Mesenchymal stem cell (in vitro differentiated cells and primary cell): ENCODE data around the gene CSRP1.
"Not testable (repeated sequence)": the region's sequence is repeated elsewhere in the genome, so short reads cannot be mapped to it uniquely, and the experiment has no call there.

Source experiments
- DNase-seq: peaks from one replicate; pipeline ENCODE4 v3.0.0-alpha.2; 2013
- H2AFZ ChIP-seq: one replicate; pipeline ENCODE4 v1.6.1; 2013; ENCODE audit warnings: low read depth, mild to moderate bottlenecking, control low read depth, inconsistent platforms, low read length, moderate library complexity
- H2AK5ac ChIP-seq: 2 replicates; pipeline ENCODE4 v1.6.1; 2013; ENCODE audit warnings: low read length, moderate library complexity, mild to moderate bottlenecking, inconsistent platforms; ENCODE audit not compliant: severe bottlenecking
- H2BK120ac ChIP-seq: one replicate; pipeline ENCODE4 v1.6.1; 2013; ENCODE audit warnings: low read depth, mild to moderate bottlenecking, inconsistent platforms, low read length, moderate library complexity
- H2BK12ac ChIP-seq, 2 experiments: one replicate each; pipeline ENCODE4 v1.6.1; 2013; ENCODE audit warnings: inconsistent platforms in 2 of 2, low read length in 2 of 2, mild to moderate bottlenecking in 2 of 2, moderate library complexity in 2 of 2, control low read depth in 1 of 2
- H2BK15ac ChIP-seq: one replicate; pipeline ENCODE4 v1.6.1; 2013; ENCODE audit warnings: mild to moderate bottlenecking, low read depth, inconsistent platforms; ENCODE audit not compliant: poor library complexity, severe bottlenecking
- H2BK5ac ChIP-seq: 2 replicates; pipeline ENCODE4 v1.6.1; 2013; ENCODE audit warnings: low read depth, mild to moderate bottlenecking, low read length, control low read depth, inconsistent platforms; ENCODE audit not compliant: poor library complexity, severe bottlenecking
- H3K14ac ChIP-seq, 2 experiments: one replicate each; pipeline ENCODE4 v1.6.1; 2013; ENCODE audit warnings: inconsistent platforms in 2 of 2, low read length in 2 of 2, control low read depth in 1 of 2, mild to moderate bottlenecking in 1 of 2, moderate library complexity in 1 of 2
- H3K18ac ChIP-seq, 2 experiments: one replicate each; pipeline ENCODE4 v1.6.1; 2013; ENCODE audit warnings: inconsistent platforms in 2 of 2, low read length in 2 of 2, control low read depth in 1 of 2, low read depth in 1 of 2, mild to moderate bottlenecking in 1 of 2
- H3K23ac ChIP-seq, 2 experiments: one replicate each; pipeline ENCODE4 v1.6.1; 2013; ENCODE audit warnings: inconsistent platforms in 2 of 2, low read length in 2 of 2, mild to moderate bottlenecking in 2 of 2, moderate library complexity in 2 of 2, control low read depth in 1 of 2
- H3K27ac ChIP-seq: 2 replicates; pipeline ENCODE4 v1.5.1; 2013; ENCODE audit warnings: mild to moderate bottlenecking, moderate library complexity, low read length, control low read depth, inconsistent platforms; ENCODE audit not compliant: poor library complexity, severe bottlenecking
- H3K27me3 ChIP-seq, 2 experiments: 2 replicates each; pipeline versions ENCODE4 v1.6.1 to v1.7.0; 2013; ENCODE audit warnings: low read length in 2 of 2, mild to moderate bottlenecking in 2 of 2, moderate library complexity in 2 of 2, control low read depth in 1 of 2, inconsistent platforms in 1 of 2; ENCODE audit not compliant: control insufficient read depth in 1 of 2, insufficient read depth in 1 of 2
- H3K36me3 ChIP-seq, 2 experiments: 2 replicates each; pipeline versions ENCODE4 v1.6.1 to v1.7.0; 2013; ENCODE audit warnings: low read length in 2 of 2, control low read depth in 1 of 2, inconsistent platforms in 1 of 2, low read depth in 1 of 2, mild to moderate bottlenecking in 1 of 2; ENCODE audit not compliant: insufficient read depth in 2 of 2, control insufficient read depth in 1 of 2
- H3K4ac ChIP-seq, 2 experiments: one replicate each; pipeline ENCODE4 v1.6.1; 2013; ENCODE audit warnings: inconsistent platforms in 2 of 2, low read length in 2 of 2, mild to moderate bottlenecking in 2 of 2, moderate library complexity in 2 of 2, control low read depth in 1 of 2, low read depth in 1 of 2
- H3K4me1 ChIP-seq: 2 replicates; pipeline ENCODE4 v1.6.1; 2013; ENCODE audit warnings: low read depth, low read length, control low read depth; ENCODE audit not compliant: control insufficient read depth, insufficient read depth
- H3K4me2 ChIP-seq: 2 replicates; pipeline ENCODE4 v1.6.1; 2013; ENCODE audit warnings: low read length, mild to moderate bottlenecking, inconsistent platforms; ENCODE audit not compliant: poor library complexity, severe bottlenecking
- H3K4me3 ChIP-seq, 2 experiments: 2 replicates each; pipeline versions ENCODE4 v1.5.1 to v1.7.0; 2013; ENCODE audit warnings: low read length in 2 of 2, mild to moderate bottlenecking in 2 of 2, control low read depth in 1 of 2, low read depth in 1 of 2; ENCODE audit not compliant: insufficient read depth in 1 of 2
- H3K79me1 ChIP-seq: replicated peaks from 2 replicates; pipeline ENCODE4 v1.6.1; 2013; ENCODE audit warnings: mild to moderate bottlenecking, control low read depth, low read length, inconsistent platforms; ENCODE audit not compliant: poor library complexity, severe bottlenecking
- H3K9ac ChIP-seq: 2 replicates; pipeline ENCODE4 v1.7.0; 2013; ENCODE audit warnings: mild to moderate bottlenecking, low read length, moderate library complexity
- H3K9me3 ChIP-seq: 2 replicates; pipeline ENCODE4 v1.7.0; 2013; ENCODE audit warnings: mild to moderate bottlenecking, low read length; ENCODE audit not compliant: control insufficient read depth
- H4K8ac ChIP-seq: one replicate; pipeline ENCODE4 v1.6.1; 2013; ENCODE audit warnings: inconsistent platforms, mild to moderate bottlenecking, low read length, moderate library complexity
- H4K91ac ChIP-seq: one replicate; pipeline ENCODE4 v1.6.1; 2013; ENCODE audit warnings: mild to moderate bottlenecking, low read length, inconsistent platforms
- WGBS: methylation state at CpG from one replicate; pipeline ENCODE4 v1.1.7; 2013; ENCODE audit warnings: mixed read lengths; 5-methylcytosine and 5-hydroxymethylcytosine counted together

CSRP1 gene

GRCh38 chr1:201475915-201476669 is 30.8 kb downstream of the CSRP1 start:
- Histone ChIP-seq H3K14ac (no peak overlapping the region), H3K9me3 (no peaks in the 10 kb centered on the region), H2AK5ac (peak overlapping the region; percentile 70), H2BK12ac (no peak overlapping the region), H3K23ac (no peak overlapping the region), H4K91ac (no peak overlapping the region), H3K9ac (no peak overlapping the region), H3K36me3 (no peaks in the 10 kb centered on the region), H3K27me3 (no peaks in the 10 kb centered on the region), H2BK15ac (no peak overlapping the region), H2BK5ac (no peak overlapping the region), H3K4me1 (peaks cover 16% of the 10 kb centered on the region), H3K4me3 (no peak overlapping the region), H3K79me1 (no peaks in the 10 kb centered on the region), H3K4ac (no peak overlapping the region), H3K27ac (no peak overlapping the region), H3K4me2 (no peak overlapping the region), H4K8ac (no peak overlapping the region), H3K18ac (no peak overlapping the region), H2BK120ac (no peak overlapping the region), H2AFZ (no peak overlapping the region)
- DNase-seq = no peak
- WGBS = 78% methylated on average over 8 of the region's 8 CpGs

- Histone ChIP-seq H4K8ac (no peak overlapping the region), H3K14ac (no peak overlapping the region), H3K4me3 (no peak overlapping the region), H3K9ac (no peak overlapping the region), H4K91ac (no peak overlapping the region), H3K4me1 (peaks cover 10% of the 10 kb centered on the region), H2AFZ (no peak overlapping the region), H2BK120ac (no peak overlapping the region), H3K4ac (no peak overlapping the region), H3K27ac (no peak overlapping the region), H3K23ac (no peak overlapping the region), H3K4me2 (no peak overlapping the region), H2AK5ac (no peak overlapping the region), H2BK12ac (no peak overlapping the region), H2BK5ac (no peak overlapping the region), H2BK15ac (no peak overlapping the region), H3K18ac (no peak overlapping the region), H3K36me3 (no peaks in the 10 kb centered on the region), H3K27me3 (no peaks in the 10 kb centered on the region), H3K9me3 (no peaks in the 10 kb centered on the region), H3K79me1 (no peaks in the 10 kb centered on the region)
- WGBS = 78% methylated on average over 2 of the region's 2 CpGs
- DNase-seq = no peak
Observed at GRCh38 chr1:201475130-201475529, 31.8 kb downstream of the CSRP1 start.

DNA sequence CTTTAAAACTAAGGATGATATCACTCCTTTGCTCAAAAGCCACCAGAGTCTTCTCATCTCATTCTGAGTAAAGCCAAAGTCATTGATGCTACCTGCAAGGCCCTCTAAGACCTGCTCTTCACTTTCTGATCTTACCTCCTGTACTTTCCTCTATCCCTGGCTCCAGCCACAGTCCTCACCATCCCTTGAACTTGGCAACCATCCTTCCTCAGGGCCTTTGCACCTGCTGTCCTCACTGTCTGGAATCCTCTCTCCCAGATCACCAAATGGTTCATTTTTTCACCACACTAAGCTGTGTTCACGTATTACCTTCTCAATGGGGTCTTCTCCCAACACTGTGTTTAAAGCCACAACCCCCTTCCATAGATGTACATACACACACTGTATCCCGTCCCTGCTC is 33.6 kb downstream of the CSRP1 start:
- no peaks in the 10 kb centered on the region for H3K9me3 ChIP-seq
- no peaks in the 10 kb centered on the region for H3K36me3 ChIP-seq
- H3K4me1 ChIP-seq = peaks cover 16% of the 10 kb centered on the region
- H3K79me1 ChIP-seq = peaks cover 2% of the 10 kb centered on the region
- H2AFZ ChIP-seq = no peak overlapping the region
- no peaks in the 10 kb centered on the region for H3K27me3 ChIP-seq
- no peak overlapping the region for H3K9ac ChIP-seq
- H4K8ac ChIP-seq = no peak overlapping the region
- H2BK5ac ChIP-seq = no peak overlapping the region
- 90% methylated on average over 1 of the region's 2 CpGs for WGBS
- H2BK15ac ChIP-seq = no peak overlapping the region
- no peak overlapping the region for H3K27ac ChIP-seq
- H3K4me2 ChIP-seq = no peak overlapping the region
- H2AK5ac ChIP-seq = no peak overlapping the region
- H3K18ac ChIP-seq = no peak overlapping the region
- no peak overlapping the region for H3K4me3 ChIP-seq
- no peak overlapping the region for H2BK120ac ChIP-seq
- no peak overlapping the region for H3K14ac ChIP-seq
- H3K23ac ChIP-seq = no peak overlapping the region
- no peak overlapping the region for H4K91ac ChIP-seq
- DNase-seq = no peak
- H3K4ac ChIP-seq = no peak overlapping the region
- H2BK12ac ChIP-seq = no peak overlapping the region

DNA sequence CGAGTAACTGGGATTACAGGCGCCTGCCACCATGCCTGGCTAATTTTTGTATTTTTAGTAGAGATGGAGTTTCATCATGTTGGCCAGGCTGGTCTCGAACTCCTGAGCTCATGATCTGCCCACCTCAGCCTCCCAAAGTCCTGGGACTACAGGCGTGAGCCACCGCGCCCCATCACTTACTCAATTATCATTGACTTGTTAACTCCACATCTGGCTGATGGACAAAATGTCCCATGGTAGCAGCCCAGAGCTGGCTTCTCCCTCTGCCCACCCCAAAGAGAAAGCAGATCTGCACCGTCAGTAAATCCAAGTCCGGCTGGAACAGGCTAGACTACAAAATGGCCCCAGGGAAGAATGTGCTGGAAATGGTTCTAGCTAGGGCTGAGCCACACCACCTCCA is 34.6 kb downstream of the CSRP1 start:
- peak overlapping the region; percentile 39 for H2AK5ac ChIP-seq
- H3K23ac ChIP-seq, H2BK12ac ChIP-seq, H3K36me3 ChIP-seq, H4K91ac ChIP-seq, H3K9me3 ChIP-seq, H3K79me1 ChIP-seq, H3K4ac ChIP-seq, H3K27me3 ChIP-seq, H2BK120ac ChIP-seq, H3K4me3 ChIP-seq, H2BK5ac ChIP-seq, H3K4me2 ChIP-seq, H2AFZ ChIP-seq, H3K9ac ChIP-seq, H3K18ac ChIP-seq, DNase-seq, H2BK15ac ChIP-seq, H4K8ac ChIP-seq, H3K14ac ChIP-seq, H3K27ac ChIP-seq: not testable (repeated sequence)
- peaks cover 16% of the 10 kb centered on the region for H3K4me1 ChIP-seq
- WGBS = 95% methylated on average over 6 of the region's 8 CpGs
